ENCODE data around the gene ABCB11. TPM values are rescaled to one million over a fixed set of nuclear protein-coding genes. Genes with fewer than 3 reads are reported as not detected.

ABCB11 gene
- polyA plus RNA-seq, 1 of the 3 experiments (the other 2 are of a cell fraction) = not detected

DNA sequence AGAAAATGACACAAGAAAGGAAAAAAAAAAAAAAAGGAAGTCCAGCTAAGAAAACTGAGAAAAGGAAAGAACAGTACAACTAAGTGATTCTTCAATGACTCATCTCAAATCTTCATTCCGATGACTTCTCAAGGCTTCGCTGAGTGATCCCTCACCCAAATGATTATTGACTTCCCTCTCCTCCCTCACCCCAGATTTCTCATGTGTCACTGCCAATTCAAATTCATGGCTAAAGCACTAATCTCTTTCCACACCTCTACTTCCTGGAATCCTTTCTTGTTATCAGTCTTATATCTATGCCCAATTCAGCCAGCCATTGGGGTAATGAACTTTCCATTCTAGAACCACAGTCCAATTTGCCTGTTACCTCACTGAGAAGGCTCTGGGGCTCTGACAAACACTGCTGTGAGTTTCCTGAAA, 7.2 kb upstream of the ABCB11 start (continued):
- TF ChIP-seq, protein P1, sequence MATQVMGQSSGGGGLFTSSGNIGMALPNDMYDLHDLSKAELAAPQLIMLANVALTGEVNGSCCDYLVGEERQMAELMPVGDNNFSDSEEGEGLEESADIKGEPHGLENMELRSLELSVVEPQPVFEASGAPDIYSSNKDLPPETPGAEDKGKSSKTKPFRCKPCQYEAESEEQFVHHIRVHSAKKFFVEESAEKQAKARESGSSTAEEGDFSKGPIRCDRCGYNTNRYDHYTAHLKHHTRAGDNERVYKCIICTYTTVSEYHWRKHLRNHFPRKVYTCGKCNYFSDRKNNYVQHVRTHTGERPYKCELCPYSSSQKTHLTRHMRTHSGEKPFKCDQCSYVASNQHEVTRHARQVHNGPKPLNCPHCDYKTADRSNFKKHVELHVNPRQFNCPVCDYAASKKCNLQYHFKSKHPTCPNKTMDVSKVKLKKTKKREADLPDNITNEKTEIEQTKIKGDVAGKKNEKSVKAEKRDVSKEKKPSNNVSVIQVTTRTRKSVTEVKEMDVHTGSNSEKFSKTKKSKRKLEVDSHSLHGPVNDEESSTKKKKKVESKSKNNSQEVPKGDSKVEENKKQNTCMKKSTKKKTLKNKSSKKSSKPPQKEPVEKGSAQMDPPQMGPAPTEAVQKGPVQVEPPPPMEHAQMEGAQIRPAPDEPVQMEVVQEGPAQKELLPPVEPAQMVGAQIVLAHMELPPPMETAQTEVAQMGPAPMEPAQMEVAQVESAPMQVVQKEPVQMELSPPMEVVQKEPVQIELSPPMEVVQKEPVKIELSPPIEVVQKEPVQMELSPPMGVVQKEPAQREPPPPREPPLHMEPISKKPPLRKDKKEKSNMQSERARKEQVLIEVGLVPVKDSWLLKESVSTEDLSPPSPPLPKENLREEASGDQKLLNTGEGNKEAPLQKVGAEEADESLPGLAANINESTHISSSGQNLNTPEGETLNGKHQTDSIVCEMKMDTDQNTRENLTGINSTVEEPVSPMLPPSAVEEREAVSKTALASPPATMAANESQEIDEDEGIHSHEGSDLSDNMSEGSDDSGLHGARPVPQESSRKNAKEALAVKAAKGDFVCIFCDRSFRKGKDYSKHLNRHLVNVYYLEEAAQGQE (IDR thresholded peaks at IDR 0.05; ENCODE audit: low read depth, low read length) = no peak
- TF ChIP-seq CHD2 (IDR thresholded peaks at IDR 0.05; ENCODE audit: low read length, partially characterized antibody) (no peak), EP300 (IDR thresholded peaks at IDR 0.05; ENCODE audit: borderline replicate concordance in 1 of 2, low read depth in 1 of 2, low read length in 1 of 2) (no peak), JUND (IDR thresholded peaks at IDR 0.05) (no peak), RFX5 (IDR thresholded peaks at IDR 0.05; ENCODE audit: low read length) (no peak), MEF2A (IDR thresholded peaks at IDR 0.05; ENCODE audit: borderline replicate concordance, low read depth) (no peak)

DNA sequence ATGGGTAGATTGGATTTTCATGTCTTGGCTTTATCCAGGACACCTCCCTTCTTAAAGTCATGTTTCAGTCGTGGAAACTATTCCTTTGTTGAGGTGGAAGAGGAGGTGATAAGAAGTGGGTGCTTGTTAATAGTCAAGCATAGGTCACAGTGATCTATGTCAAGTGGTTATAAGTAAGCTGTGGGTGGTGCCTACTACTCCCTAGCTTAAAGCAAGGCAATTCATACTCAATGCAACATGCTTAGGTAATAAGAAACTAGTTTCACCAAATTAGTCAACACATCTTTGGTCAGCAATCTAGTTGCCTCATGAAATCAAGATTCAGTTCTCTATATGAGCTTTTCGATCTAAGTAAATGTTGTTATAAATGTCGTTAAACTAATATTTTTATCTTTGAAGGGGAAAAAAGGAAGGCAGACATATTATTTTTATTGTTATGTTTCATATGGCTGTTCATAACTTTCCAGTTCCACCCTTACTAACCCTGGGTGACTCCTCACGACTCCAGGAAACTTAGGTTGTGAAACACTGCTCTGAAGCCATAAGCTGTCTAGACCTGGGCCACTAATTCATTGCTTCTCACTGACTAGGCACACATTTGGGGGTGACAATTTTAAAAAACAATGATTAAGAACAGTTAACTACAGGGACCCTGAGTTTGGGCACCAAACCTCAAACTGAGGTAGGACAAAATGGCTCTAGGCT, 5.8 kb upstream of the ABCB11 start:
- no peaks in the 10 kb centered on the region for H3K4me1 ChIP-seq (ENCODE audit: control insufficient read depth in 1 of 2, insufficient read depth in 2 of 2, low read depth in 1 of 2, low read length in 1 of 2)
- H3K27ac ChIP-seq (ENCODE audit: low read depth in 2 of 2, low read length in 1 of 2) = no peak overlapping the region
- no peak overlapping the region for H3K4me3 ChIP-seq (ENCODE audit: low read depth in 2 of 2, low read length in 1 of 2)
- H3K79me2 ChIP-seq (ENCODE audit: insufficient read depth) = no peaks in the 10 kb centered on the region
- no peaks in the 10 kb centered on the region for H3K36me3 ChIP-seq (replicated peaks in 1 of 2; ENCODE audit: control insufficient read depth in 1 of 2, insufficient read depth in 2 of 2, low read length in 1 of 2)
- H4K20me1 ChIP-seq (ENCODE audit: insufficient read depth) = no peaks in the 10 kb centered on the region
- no peak overlapping the region for H2AFZ ChIP-seq (ENCODE audit: low read depth)
- CTCF ChIA-PET = no interaction called here
- H3K4me2 ChIP-seq = no peak overlapping the region
- H3K27me3 ChIP-seq (ENCODE audit: insufficient read depth) = no peaks in the 10 kb centered on the region
- TF ChIP-seq, protein P2, sequence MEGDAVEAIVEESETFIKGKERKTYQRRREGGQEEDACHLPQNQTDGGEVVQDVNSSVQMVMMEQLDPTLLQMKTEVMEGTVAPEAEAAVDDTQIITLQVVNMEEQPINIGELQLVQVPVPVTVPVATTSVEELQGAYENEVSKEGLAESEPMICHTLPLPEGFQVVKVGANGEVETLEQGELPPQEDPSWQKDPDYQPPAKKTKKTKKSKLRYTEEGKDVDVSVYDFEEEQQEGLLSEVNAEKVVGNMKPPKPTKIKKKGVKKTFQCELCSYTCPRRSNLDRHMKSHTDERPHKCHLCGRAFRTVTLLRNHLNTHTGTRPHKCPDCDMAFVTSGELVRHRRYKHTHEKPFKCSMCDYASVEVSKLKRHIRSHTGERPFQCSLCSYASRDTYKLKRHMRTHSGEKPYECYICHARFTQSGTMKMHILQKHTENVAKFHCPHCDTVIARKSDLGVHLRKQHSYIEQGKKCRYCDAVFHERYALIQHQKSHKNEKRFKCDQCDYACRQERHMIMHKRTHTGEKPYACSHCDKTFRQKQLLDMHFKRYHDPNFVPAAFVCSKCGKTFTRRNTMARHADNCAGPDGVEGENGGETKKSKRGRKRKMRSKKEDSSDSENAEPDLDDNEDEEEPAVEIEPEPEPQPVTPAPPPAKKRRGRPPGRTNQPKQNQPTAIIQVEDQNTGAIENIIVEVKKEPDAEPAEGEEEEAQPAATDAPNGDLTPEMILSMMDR (IDR thresholded peaks at IDR 0.05) = no peak
- TF ChIP-seq, protein P3, sequence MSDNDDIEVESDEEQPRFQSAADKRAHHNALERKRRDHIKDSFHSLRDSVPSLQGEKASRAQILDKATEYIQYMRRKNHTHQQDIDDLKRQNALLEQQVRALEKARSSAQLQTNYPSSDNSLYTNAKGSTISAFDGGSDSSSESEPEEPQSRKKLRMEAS (IDR thresholded peaks at IDR 0.05; ENCODE audit: low read depth) = no peak
- TF ChIP-seq SMC3 (IDR thresholded peaks at IDR 0.05; ENCODE audit: low read depth, low read length) (no peak), MXI1 (IDR thresholded peaks at IDR 0.05; ENCODE audit: low read depth, low read length) (no peak), CHD2 (IDR thresholded peaks at IDR 0.05; ENCODE audit: low read length, partially characterized antibody) (no peak)
- TF ChIP-seq, protein P4, sequence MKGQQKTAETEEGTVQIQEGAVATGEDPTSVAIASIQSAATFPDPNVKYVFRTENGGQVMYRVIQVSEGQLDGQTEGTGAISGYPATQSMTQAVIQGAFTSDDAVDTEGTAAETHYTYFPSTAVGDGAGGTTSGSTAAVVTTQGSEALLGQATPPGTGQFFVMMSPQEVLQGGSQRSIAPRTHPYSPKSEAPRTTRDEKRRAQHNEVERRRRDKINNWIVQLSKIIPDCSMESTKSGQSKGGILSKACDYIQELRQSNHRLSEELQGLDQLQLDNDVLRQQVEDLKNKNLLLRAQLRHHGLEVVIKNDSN (IDR thresholded peaks at IDR 0.05; ENCODE audit: borderline replicate concordance, low read depth) = no peak
- TF ChIP-seq, protein P5, sequence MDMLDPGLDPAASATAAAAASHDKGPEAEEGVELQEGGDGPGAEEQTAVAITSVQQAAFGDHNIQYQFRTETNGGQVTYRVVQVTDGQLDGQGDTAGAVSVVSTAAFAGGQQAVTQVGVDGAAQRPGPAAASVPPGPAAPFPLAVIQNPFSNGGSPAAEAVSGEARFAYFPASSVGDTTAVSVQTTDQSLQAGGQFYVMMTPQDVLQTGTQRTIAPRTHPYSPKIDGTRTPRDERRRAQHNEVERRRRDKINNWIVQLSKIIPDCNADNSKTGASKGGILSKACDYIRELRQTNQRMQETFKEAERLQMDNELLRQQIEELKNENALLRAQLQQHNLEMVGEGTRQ (IDR thresholded peaks at IDR 0.05; ENCODE audit: borderline replicate concordance, low read depth, low read length) = no peak
- 48% methylated on average over 4 of the region's 4 CpGs for WGBS (ENCODE audit: low lambda C conversion rate)
- POLR2A ChIA-PET = no interaction called here
- DNase-seq = no peak
- H3K9ac ChIP-seq = no peak overlapping the region
- no peaks in the 10 kb centered on the region for H3K9me3 ChIP-seq
- no peaks in the 10 kb centered on the region for H3K9me2 ChIP-seq
- H3F3A ChIP-seq (replicated peaks; ENCODE audit: insufficient read depth) = no peaks in the 10 kb centered on the region

All from SK-N-SH (cell line).